NOMO-1 treated with DMSO at 0.1 percent for 48 hours (cell line): ENCODE results near the gene SLC26A2.

Source experiments
- DNase-seq: peaks from one replicate; lab custom pipeline; 2025; ENCODE audit not compliant: unreplicated experiment; lab: John Stamatoyannopoulos, UW

Gene SLC26A2

GRCh38 chr5:150035139-150035895 is 74.8 kb downstream of the SLC26A2 start:
- DNase-seq: peak; percentile 73

GRCh38 chr5:150036513-150036912 is 76.0 kb downstream of the SLC26A2 start:
- DNase-seq: no peak
